NCI-H2227 (cell line): ENCODE results near the gene MON1A.
"Not testable (repeated sequence)": the region's sequence is repeated elsewhere in the genome, so short reads cannot be mapped to it uniquely, and the experiment has no call there.

Source experiments
- DNase-seq: peaks from one replicate; lab custom pipeline; 2025; ENCODE audit not compliant: unreplicated experiment; lab: John Stamatoyannopoulos, UW

MON1A gene

DNA sequence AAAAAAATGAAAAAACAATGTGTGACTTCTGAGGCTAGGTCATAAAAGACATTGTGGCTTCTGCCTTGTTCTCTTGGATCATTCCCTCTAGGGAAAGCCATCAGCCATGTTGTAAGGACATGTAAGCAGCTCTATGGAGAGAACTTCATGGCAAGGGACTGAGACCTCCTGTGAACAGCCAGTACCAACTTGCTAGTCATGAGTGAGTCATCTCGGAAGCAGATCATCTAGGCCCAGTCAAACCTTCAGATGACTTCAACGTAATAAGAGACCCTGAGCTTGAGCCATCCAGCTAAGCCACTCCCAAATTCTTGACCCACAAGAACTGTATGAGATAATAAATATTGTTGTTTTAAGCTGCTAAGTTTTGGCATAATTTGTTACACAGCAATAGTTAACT, 4.9 kb downstream of the MON1A start:
- DNase-seq, result no peak

DNA sequence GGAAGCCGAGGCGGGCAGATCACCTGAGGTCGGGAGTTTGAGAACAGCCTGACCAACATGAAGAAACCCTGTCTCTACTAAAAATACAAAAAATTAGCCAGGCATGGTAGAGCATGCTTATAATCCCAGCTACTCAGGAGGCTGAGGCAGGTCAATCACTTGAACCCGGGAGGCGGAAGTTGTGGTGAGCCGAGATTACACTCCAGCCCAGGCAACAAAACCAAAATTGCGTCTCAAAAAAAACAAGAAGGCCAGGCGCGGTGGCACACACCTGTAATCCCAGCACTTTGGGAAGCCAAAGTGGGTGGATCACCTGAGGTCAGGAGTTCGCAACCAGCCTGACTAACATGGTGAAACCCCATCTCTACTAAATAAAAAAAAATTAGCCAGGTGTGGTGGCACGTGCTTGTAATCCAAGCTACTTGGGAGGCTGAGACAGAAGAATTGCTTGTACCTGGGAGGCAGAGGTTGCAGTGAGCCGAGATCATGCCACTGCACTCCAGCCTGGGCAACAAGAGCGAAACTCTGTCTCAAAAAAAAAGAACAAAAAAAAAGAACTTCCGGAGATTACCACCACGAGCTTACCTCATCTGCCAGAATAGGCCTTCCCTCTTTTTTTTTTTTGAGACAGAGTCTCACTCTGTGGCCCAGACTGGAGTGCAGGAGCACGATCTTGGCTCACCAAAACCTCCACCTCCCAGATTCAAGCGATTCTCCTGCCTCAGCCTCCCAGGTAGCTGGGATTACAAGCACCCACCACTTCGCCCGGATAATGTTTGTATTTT, 11.6 kb downstream of the MON1A start:
- not testable (repeated sequence) for DNase-seq

DNA sequence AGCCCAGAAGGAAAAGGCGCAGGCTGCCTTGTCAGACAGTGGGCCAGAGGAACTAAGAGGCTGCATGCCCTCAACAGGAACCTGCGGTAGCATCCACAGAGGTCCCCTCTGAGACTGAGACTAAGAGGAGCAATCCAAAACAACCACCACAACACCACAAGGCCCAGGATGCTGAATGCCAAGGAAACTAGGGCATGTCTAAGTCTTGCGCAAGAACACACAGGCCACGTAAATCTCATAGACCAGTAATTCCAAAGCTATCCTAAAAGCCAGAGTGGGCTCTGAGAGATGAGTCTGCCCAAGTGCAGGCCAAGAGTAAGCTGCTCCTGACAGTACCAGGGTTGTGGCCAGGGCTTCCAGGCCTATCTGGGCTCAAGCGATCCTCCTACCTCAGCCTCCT, 12.9 kb downstream of the MON1A start:
- no peak for DNase-seq

DNA sequence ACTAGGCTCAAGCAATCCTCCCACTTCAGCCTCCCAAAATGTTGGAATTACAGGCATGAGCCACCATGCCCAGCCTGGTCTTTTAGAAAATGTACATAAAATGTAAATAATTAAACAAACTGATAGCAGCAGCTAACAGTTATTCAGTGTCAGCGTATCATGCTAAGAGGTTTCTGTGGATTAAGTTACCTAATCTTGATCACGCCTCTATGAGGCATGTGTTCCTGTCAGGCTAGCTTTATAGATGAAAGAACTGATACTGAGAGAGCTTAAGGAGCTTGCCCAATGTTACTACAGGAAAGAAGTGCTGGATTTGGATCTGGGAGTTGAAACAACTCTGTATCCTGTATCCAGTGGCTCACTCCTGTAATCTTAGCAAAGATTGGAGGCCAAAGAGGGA, 14.7 kb downstream of the MON1A start:
- DNase-seq, result no peak

DNA sequence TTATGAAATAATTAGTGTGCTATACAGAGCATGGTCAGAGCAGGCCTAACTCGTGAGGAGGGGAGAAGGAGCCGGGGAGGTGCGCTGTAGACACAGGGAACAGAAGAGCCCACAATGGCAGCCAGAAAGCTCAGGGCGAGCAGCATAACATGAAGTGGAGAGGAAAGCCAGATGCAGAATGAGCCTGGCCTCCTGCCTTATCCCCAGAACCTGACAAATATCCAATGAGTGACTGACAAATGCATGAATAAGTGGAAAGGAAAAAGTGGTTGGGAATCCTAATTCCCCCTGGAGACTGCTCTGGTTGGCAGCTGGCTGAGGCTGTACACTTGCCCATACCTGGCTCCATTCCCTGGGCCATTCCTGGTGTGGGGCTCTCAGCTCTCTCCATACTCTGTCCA, 16.7 kb downstream of the MON1A start:
- peak; percentile 82 for DNase-seq

DNA sequence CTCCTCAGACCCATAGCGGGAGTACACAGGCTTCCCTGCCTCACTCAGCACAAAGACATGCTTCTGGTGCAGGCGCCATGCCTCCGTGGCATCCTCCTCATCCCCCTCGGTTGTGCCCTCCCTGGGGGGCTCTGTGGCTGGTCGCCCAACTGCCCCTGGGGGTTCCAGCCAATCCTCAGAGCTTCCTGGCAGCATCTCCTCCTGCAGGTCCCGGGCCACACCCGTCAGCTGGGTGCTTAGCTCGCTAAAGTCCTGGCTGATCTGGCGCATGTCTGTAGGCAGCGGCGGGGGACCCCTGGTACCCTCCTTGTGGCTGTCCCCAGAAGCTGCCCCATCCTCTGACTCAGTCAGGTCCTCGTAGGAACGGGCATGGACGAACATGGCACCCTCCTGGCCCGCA, 18.0 kb downstream of the MON1A start:
- DNase-seq, result no peak

DNA sequence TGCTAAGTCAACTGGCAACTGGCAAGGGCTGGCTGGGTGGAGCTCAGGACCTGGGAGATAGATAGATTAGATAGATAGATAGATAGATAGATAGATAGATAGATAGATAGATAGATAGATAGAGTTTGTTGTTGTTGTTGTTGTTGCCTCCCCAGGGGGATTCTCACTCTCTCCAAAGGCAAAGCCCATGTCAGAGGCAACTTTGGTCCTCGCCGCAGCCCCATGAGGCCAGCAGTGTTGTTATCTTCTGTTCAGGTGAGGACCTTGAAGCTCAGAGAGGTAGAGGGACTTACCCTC, 18.5 kb downstream of the MON1A start:
- no peak for DNase-seq

DNA sequence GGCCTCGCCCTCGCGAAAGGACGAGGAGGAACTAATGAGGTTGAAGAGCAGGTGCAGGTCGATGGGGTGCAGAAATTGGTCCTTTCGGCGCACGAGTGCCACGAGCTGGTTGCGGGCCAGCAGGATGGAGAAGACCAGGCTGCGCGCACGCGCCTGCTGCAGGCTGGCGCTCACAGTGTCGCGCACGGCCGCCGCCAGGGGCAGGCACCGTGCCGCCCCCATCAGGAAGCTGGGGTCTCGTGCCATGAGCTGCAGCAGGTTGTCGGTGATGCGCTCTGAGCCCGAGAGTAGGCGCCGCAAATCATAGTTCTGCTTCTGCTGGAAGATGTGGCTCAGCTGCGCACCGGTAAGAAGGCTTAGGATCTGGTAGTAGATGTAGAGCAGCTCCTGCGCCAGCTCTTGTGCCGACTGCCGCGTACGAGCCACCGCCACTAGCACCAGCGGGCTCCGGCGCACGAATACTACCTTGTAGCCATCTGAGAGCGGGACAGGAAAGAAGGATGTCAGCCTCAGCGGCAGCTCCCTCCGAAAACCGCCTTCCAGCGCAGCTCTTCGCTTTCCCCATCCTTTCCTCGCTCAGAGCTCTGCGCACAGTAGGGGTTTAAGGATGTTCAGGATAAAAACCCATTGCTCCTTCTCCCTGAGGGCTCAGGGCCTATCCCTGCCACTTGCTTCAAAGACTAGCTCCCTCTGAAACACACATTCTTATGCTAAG, 19.0 kb downstream of the MON1A start:
- no peak for DNase-seq

DNA sequence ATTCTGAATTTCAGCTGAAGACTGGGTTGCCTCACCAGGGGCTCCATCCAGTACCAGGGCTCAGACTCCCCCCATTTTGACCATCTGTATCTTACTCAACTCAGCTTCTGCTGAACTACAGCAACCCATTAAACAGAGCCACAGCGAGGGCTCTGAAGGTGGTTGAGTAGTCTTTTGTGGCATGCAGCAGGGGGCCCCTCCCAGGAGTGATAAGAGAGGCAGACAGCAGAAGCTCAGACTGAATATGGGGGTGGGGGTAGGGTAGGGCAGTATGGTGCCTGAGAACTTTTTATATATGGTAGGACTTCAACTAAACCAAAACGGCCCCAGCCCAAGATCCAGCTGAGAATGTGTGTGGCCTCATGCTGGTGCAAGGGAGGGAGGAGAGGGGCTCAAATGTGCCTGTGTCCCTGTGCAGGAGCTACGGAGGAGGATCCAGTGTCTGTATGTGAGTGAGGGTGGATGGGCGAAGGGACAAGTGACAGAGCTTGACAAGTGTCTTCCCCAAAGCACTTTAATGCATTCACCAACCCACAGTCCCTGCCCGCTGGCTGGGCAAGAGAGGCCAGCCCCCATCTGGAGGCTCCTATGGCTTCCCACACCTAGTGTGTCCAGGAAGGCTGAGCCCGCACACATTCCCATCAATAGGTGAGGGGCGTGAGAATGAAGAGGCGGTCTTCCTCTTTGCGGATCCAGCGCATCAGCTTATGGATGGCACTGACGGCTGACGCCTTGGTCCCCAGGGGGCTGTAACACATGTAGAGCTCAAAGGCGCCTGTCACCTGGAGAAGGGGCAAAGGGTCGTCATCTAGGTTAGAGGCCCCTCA, 21.0 kb downstream of the MON1A start:
- no peak for DNase-seq

DNA sequence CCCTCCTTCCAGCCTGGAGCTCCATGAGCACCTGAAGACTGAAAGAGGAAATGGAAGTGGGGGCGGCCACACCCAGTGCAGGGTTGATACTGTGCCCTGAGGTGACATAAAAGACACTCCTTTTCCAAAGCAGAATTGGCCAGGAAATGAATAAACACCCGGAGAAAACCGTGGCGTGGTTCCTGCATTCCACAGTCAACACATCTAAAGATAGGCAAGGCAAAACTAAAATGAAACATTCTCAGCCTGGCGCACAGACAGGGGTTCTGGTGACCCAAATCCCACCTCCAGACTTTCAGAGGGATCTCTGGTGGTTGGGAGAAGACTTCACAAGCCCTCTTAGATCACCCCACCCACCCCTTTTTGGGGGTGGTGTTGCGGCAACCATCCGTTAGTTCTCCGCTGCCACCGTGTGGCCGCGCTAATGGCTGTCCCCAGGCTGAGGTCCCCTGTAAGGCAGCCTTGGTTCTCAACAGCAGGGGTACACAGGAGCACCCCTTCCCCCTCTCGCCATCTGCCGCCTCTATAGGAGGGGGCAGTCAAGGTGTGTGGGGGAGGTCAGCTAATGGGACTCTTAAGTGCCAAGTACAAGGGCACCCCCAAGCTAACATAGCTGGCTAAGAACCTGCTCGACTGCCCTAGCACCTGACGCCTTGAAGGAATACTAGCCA, 23.4 kb downstream of the MON1A start:
- peak; percentile 47 for DNase-seq

DNA sequence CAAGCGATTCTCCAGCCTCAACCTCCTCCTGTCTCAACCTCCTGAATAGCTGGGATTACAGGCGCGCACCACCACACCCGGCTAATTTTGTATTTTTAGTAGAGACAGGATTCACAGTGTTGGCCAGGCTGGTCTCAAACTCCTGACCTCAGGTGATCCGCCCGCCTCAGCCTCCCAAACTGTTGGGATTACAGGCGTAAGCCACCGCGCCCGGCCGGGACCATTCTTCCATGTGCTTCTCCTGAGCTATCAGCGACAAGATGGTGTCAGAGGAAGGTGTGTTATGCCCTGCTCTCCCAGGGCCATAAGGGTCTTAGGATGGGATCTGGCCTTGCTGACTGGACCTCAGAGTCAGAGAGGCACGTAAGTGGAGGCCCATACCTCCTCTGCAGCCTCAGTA, 25.2 kb downstream of the MON1A start:
- DNase-seq, result not testable (repeated sequence)

DNA sequence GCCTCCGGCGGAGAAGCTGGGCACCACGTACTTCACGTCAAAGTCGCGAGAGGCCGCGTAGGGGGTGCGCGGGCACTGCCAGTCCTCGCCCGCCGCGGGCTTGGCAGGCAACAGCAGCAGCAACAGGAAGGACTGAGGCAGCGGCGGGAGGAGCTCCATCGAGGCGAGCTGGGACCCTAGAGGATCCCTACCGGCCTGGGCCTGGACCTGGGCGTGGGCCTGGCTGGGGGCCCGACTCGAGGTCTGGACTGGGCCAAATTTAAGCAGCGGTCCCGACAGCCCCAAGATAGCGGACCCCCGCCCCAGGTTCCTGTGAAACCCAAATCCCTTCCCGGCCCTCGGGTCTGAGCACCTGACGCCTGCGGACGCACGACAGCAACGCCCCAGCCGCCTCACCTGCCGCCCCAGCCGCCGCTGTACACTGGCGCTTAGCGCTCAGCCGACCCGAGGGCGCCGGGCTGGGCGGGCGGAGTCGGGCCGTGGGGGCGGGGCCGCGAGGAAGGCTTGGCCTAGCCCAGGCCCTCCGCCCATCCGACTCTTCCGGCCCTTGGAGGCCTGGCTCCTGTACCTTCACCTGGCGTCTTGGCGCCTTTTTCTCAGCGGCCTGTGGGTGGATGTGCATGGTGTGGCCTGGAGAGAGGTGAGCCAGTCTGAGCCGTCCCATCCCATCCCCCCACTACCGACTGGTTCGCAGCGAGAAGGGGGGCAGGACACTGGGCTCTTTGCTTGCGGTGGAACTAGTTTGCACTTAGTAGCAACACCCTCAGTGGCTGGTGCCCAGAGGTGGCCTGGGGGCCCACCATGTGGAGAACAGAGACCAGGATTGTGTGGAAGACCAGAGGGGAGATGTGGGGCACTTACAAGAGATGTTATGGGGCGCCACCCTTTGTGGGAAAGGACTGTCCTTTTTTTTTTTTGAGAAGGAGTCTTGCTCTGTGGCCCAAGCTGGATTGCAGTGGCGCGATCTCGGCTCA, 25.9 kb downstream of the MON1A start, which contains the start of gene MST1R:
MST1R (minus strand) TSS at position 423 of the 974 bp plus-strand sequence; CDS start at position 159, 264 bp downstream.
- DNase-seq, result no peak

DNA sequence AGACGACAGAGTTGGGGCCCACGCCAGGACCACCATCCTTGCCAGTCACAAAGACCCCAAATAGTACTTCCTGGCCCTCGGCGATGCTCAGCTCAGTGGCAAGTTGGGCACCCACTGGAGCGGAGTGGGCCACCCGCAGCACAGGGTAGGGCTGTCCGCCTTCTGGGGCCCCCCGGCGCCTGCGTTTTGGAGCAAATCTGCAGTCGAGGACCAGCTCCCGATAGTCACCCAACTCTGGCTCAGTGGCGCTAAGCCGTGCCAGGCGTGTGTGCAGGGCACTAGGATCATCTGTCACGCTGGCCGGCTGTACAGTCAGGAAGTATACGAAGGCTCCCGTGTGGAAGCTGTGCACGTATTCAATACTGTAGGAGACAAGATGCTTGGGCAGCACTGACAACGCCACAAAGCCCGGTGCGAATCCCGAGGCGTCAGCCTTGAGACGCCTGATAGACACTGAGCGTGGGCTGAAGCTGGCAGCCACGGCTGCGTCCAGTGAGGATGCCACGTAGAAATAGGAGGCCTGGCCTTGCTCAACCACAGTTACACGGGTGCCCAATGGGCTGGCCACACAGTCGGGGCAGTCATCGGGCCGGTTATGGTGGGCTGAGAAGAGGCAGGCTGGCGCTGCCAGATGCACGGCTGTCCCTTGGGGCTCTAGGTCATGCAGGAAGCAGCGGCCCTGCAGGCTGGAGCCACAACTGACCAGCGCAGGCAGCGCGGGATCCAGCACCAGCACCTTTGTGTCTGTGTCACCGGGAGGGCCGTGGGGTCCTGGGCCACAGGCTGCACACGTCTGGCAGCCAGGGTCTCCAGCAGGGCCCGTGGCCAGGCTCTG, 26.9 kb downstream of the MON1A start:
- no peak for DNase-seq

DNA sequence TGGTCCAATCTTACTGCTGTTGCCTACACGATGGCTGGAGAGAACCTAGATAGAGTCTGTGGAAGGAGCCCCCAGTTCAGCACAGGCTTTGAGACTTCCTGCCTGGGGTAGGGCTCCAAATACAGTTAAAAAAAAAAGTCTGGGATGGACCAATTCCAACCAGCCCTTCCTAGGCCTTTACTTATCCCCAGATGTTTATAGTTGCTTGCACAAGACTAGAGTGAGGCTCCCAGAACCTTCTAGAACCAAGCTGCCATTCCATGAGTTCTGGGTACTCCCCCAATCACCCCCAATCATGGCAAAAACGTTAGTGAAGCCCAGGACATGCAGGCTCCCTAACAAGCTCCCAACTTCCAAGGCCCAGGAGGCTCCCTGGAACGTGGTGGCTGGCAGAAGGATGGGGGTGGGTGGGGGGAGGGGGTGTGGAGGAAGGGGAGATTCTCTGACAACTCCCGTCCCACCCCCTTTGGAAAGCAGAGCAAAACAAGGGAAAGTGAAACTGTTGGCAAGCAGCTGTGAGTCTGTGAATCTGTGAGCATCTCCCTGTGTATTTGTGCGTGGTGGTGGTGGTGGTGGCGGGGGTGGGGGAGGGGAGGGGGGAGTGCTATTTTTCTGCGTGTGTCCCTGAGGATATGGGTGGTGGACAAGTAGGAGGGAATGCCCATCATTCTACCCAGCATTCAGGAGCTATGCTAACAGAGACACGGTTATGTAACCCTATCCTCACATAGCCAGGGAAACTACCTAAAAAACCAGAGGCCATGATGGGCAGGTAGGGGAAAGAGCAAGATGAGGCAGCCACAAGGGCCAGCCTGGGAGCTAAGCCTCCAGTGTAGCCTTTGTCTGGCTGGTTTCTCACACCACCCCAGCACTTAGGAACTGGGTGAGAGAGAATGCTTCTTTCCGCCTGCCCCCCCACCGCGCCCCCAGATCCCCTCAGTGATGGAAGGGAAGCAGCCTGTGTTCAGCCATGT, 28.0 kb downstream of the MON1A start:
- no peak for DNase-seq

DNA sequence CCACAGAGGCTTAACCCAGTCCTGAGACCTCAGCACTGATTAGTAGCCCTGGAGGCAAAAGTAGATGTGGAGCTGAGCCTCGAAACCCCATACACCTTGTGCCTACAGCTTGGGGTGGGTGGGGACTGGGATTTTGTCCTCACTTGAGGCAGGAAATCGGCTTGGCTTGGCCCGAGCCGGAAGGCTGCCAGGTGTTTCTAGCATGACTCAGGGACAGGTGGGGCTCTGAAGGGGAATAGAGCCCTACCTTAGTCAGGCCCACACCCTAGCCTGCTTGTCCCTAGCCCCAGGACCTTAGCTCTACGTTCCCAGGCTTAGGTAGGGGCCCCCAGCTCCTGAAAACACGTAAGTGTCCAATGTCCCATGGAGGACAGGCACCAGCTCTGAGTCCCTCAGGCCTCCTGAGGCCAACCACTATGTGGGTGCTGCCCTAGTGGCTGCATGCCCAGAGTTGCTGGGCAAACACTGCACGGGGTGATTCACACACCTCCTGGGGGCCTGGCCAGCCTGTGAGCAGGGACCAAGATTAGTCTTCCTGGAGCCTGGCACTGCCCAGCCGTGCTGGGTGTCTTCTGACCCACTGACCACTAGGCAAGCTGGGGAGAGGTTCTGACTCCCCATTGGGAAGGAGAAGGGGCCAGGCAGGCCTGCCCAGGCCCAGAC, 29.0 kb downstream of the MON1A start:
- no peak for DNase-seq

DNA sequence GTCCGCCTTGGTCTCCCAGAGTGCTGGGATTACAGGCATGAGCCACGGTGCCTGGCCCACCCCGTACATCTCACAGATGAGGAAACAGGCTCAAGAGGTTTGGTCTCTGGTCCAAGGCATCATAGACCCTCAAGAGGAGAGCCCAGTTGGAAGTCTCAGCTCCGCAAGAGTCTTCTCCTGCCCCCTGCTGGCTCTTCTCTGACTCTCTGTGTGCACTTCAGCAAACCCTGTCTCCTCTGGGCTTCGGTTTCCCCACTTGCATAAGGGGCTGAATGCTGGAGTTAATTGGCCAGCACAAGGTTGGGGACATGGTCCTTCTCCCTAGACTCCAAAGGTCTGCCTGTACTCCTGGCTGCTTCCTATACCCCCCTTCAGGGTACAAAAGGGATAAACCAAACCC, 29.8 kb downstream of the MON1A start:
- DNase-seq, result no peak

DNA sequence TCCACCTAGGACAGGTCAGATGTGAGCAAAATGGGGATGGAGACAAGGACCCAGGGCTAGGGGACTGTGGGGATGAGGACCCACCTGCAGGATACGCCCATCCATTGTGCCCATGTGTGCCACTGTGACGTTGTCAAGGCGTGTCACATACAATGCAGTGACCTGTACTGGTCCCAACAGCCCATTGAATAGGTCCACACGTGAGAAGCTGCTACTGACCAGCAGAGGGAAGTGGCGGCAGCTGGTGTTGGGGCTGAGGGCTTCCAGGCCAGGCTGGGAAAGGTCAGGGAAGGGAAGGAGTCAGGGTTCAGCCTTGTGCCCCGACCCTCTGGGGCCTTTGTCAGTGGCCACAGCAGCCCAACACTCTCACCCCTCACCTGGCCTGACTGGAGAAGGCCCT, 30.6 kb downstream of the MON1A start:
- no peak for DNase-seq

DNA sequence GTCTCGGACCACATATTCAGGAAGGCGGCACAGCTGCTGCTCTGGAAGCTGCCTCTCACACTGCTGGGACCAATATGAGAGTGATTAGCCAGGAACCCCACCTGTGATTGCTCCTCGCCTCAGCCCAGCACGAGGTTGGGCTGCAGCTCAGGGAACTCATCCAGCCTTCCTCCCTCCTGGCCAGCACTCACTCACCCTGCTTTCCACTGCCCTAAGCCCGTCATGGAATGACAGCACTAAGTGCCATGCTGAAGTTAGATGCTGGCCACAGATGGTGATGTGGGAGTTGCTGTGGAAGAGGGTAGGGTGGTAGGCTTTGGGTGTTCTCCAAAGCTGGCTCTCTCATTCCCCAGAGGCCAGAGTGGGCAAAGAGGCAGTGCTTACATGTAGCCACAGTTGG, 33.3 kb downstream of the MON1A start:
- DNase-seq, result no peak
